Muscle layer of duodenum (tissue), 2 donors: ENCODE results near the gene FNTB.
A peak's percentile ranks its signal among the peaks of the same experiment; 100 is the strongest.

Experiments
- H3K27ac ChIP-seq: one replicate; pipeline ENCODE4 v1.7.0; 2013; ENCODE audit warnings: mild to moderate bottlenecking, low read length
- H3K27me3 ChIP-seq: one replicate; pipeline ENCODE4 v1.7.0; 2013; ENCODE audit warnings: low read depth, mild to moderate bottlenecking, control low read depth, low read length
- H3K36me3 ChIP-seq, 2 donors: one replicate each; pipeline ENCODE4 v1.7.0; 2013; ENCODE audit warnings: low read length in 2 of 2, control low read depth in 1 of 2, mild to moderate bottlenecking in 1 of 2; ENCODE audit not compliant: insufficient read depth in 2 of 2, control insufficient read depth in 1 of 2
- H3K4me1 ChIP-seq, 2 donors: one replicate each; pipeline ENCODE4 v1.7.0; 2013; ENCODE audit warnings: low read length in 2 of 2, mild to moderate bottlenecking in 2 of 2, control low read depth in 1 of 2, moderate library complexity in 1 of 2; ENCODE audit not compliant: insufficient read depth in 2 of 2, control insufficient read depth in 1 of 2
- H3K4me3 ChIP-seq, 2 donors: one replicate each; pipeline ENCODE4 v1.7.0; 2013; ENCODE audit warnings: low read length in 2 of 2, low read depth in 1 of 2, mild to moderate bottlenecking in 1 of 2
- H3K9me3 ChIP-seq, 2 donors: one replicate each; pipeline ENCODE4 v1.7.0; 2013; ENCODE audit warnings: low read length in 2 of 2, control low read depth in 1 of 2, mild to moderate bottlenecking in 1 of 2; ENCODE audit not compliant: control insufficient read depth in 1 of 2
- donor health status: healthy.

The FNTB gene, protein sequence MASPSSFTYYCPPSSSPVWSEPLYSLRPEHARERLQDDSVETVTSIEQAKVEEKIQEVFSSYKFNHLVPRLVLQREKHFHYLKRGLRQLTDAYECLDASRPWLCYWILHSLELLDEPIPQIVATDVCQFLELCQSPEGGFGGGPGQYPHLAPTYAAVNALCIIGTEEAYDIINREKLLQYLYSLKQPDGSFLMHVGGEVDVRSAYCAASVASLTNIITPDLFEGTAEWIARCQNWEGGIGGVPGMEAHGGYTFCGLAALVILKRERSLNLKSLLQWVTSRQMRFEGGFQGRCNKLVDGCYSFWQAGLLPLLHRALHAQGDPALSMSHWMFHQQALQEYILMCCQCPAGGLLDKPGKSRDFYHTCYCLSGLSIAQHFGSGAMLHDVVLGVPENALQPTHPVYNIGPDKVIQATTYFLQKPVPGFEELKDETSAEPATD

DNA sequence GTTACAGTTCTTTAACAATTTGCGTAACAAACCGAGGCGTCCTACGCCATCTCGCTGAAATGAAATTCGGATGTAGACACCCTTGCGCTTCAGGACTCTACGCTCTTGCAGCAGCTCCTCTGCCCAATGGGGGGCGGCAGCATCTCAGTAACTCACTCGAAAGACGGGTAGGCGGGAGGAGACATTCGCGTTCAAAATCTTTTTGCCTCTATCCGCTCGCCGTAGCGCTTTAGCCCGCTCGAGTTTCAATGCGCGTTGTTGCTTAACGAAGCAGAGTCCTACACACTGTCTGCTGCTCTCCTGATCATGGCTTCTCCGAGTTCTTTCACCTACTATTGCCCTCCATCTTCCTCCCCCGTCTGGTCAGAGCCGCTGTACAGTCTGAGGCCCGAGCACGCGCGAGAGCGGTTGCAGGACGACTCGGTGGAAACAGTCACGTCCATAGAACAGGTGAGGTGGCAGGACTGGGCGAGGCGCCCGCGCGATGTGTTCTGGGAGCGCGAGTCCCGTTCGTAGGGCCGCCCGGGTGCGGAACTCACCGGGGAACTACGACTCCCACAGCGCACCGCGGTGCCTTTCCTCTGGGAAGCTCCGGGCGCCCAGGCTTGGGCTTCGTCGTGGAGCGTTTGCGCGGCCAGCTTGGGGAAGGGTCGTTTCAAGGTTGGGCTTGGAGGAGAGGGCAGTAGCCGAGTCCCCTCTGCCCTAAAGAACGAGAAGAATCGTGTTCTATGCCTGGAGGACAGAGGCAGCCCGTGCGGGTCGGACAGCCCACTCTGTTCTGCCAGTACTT is at the start of gene FNTB:
FNTB (plus strand) TSS at position 248 of the 790 bp plus-strand sequence; CDS start at position 307, 59 bp downstream.
- H3K36me3 ChIP-seq: no peaks in the 10 kb centered on the region
- H3K27ac ChIP-seq: peak within 1 kb of the TSS; percentile 94
- H3K27me3 ChIP-seq: no peaks in the 10 kb centered on the region
- no peaks in the 10 kb centered on the region for H3K9me3 ChIP-seq
- peaks cover 6 to 16% of the 10 kb centered on the region in 2 donors for H3K4me1 ChIP-seq
- peak within 1 kb of the TSS; percentile 85 to 95 for H3K4me3 ChIP-seq

DNA sequence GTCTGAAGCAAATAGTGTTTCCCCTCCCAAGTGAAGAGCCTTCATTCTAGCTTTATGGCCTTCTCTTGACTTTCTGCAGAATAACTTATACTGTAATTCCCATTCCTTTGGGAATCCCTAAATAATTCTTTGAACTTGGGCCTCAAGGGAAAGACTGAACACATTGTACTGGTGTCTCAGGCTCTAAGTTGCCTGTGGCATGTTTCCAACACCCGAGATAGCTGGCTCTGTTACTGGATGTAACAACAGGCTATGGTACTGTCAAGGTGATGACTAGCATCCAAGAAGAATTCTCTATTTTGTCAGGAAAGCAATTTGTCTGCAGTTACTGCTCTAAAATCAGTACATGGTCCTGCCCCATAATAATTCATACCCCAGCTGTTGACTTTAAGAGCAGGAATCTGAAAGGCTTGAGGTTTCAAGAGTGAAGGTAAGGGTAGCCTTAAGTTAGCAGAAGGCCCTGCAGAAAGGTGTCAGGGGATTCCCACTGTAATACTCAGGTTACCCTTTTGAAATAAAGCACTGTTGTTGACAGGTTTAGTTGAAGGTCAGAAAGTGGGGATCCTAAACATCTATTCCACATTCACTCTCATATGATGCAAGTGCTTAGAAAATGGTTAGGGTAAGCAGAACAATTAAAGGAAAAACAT is 49.4 kb upstream of the FNTB start:
- Histone ChIP-seq H3K27me3 (no peaks in the 10 kb centered on the region), H3K36me3 (peaks cover 4 to 13% of the 10 kb centered on the region in 2 donors), H3K27ac (no peak overlapping the region), H3K4me1 (peaks cover 0 to 7% of the 10 kb centered on the region in 2 donors), H3K9me3 (no peaks in the 10 kb centered on the region), H3K4me3 (no peak overlapping the region)

DNA sequence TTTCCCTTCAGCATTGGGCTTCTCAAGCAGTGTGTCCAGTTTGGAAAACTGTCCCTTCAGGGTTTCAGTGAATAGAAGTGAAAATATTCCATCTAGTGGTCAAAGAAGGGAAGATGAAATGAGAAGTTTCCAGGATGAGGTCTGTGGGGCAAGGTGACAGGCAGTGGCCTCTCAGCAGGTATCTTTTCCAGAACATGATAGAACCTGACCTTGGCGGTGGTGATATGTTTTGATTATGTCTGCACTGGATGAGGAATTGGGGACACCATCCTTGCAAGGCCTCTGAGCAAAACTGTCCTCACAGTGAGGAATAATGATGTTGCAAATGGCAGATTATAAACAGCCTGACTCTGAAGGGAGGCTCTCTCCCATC is 48.9 kb upstream of the FNTB start:
- Histone ChIP-seq H3K4me1 (peaks cover 0 to 7% of the 10 kb centered on the region in 2 donors), H3K27me3 (no peaks in the 10 kb centered on the region), H3K36me3 (peaks cover 4 to 9% of the 10 kb centered on the region in 2 donors), H3K4me3 (no peak overlapping the region), H3K9me3 (no peaks in the 10 kb centered on the region), H3K27ac (no peak overlapping the region)

DNA sequence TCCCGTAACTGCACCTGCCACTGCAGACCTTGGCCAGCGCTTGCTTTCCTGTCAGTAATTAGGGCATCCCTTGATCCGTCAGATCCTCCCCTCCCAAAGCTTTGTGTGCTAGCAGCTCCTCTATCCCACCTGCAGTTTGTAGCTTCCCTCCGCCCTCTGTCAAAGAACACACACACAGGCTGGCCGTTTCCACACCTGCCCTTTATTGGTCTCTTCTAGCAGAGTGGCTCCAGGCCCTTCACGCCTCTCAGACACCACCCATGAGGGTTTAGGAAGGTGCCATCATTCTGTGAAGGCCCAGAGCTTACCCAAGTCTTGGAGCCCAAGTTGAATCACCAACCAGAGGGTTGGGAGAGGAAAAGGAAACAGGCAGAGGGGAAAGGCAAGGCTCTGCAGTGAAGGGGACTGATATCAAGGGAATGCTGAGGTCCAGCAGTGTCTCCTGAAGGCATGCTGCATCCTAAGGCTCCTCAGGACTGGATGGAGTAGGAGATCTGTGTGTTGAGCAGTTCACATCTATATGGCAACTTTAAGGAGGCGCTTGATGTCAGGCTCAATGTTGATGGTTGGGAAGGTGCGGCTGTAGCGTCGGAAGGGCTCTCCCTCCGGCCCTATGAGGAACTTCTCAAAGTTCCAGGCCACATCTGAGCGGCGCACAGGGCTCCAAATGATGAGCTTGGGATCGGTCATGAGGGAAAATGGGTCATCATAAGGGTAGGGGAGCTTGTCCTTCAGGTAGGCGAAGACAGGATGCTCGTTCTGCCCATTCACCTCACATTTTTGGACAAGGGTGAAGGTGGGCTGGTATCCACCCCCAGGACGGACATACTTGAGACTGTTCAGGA is 47.5 kb upstream of the FNTB start:
- peaks cover 0 to 7% of the 10 kb centered on the region in 2 donors for H3K4me1 ChIP-seq
- H3K9me3 ChIP-seq: no peaks in the 10 kb centered on the region
- no peak overlapping the region for H3K4me3 ChIP-seq
- peak overlapping the region; percentile 20 for H3K27ac ChIP-seq
- H3K27me3 ChIP-seq: no peaks in the 10 kb centered on the region
- H3K36me3 ChIP-seq: peaks cover 0 to 4% of the 10 kb centered on the region in 2 donors

DNA sequence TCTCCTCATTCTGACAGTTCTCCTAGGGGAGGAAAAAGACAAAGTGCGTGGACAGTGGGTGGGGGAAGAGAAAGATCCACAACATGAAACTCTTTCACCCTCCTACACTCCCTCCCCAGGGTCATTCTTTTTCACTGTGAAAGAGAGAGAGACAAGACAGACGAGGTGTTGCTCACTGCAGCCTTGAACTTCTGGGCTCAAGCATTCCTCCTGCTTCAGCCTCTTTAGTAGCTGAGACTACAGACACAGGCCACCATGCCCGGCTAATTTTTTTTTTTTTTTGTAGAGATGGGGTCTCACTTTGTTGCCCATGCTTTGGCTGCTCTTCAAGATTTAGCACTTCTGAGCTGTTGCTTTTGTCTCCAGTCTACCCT is 46.9 kb upstream of the FNTB start:
- no peak overlapping the region for H3K4me3 ChIP-seq
- H3K27me3 ChIP-seq: no peaks in the 10 kb centered on the region
- peaks cover 0 to 7% of the 10 kb centered on the region in 2 donors for H3K4me1 ChIP-seq
- no peak overlapping the region for H3K27ac ChIP-seq
- H3K9me3 ChIP-seq: no peaks in the 10 kb centered on the region
- H3K36me3 ChIP-seq: peaks cover 0 to 4% of the 10 kb centered on the region in 2 donors

DNA sequence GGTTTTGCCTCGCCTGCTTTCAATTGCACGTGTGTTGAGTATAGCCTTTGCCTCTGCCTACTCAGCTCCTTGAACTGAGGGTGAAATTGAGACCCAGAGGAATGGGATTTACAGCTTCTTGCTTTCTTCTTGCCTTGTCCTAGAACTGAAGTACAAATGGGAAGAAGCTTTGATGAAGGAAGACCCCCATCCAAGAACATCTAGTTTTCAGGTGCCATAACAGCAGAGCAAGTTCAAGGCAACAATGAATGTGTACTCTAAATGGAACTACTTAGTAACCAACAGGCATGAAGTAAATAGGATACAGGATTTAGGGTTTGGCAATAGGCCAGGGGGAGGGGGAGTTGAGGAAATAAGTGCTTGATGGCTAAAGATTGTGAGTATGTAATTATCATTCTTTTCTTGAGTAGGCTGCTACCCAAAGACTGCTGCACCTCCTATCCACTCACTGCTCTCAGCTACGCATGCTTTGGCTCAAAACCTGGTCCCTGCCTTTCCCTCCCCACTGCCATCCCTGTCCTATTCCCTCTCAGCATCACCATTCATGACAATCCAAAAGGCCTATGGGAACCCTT is 46.3 kb upstream of the FNTB start:
- H3K27ac ChIP-seq: no peak overlapping the region
- peak overlapping the region in 1 of 2 donors; percentile 3 for H3K4me3 ChIP-seq
- peaks cover 0 to 4% of the 10 kb centered on the region in 2 donors for H3K36me3 ChIP-seq
- H3K27me3 ChIP-seq: no peaks in the 10 kb centered on the region
- H3K4me1 ChIP-seq: peaks cover 0 to 7% of the 10 kb centered on the region in 2 donors
- H3K9me3 ChIP-seq: no peaks in the 10 kb centered on the region

DNA sequence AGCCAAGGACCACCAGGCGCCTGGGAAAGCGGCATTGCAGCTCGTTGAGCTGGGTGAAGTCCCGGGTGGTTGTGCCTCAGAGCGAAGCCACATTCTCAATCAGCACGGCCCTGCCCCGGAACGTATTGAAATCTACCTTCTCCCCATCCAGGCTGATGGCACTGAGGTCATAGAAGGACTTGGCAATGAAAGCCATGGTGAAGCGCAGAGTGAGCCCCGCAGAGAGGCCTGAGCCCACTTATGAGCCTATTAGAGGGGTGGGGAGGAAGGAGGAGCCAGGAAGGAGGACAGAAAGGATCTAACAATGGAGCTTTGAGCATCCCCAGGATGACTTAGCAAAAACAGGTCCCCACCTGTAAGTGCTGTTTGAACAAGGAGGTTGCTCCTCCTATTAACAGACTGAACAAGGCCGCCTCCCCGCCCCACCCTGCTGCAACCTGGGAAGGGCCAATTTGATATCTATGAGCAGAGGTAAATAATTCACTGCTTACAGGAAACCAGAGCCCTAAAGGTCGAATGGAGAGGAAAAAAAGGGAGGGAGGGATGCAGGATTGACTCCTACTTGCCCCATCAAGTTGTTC is 44.1 kb upstream of the FNTB start, which contains the start of gene GPX2:
GPX2 (minus strand) TSS at position 215 of the 581 bp plus-strand sequence; CDS start at position 196, 19 bp downstream.
- peaks cover 0 to under 1% of the 10 kb centered on the region in 2 donors for H3K4me1 ChIP-seq
- no peaks in the 10 kb centered on the region for H3K9me3 ChIP-seq
- H3K27me3 ChIP-seq: no peaks in the 10 kb centered on the region
- peak within 1 kb of the TSS; percentile 82 for H3K27ac ChIP-seq
- peaks cover 0 to 9% of the 10 kb centered on the region in 2 donors for H3K36me3 ChIP-seq
- peak within 1 kb of the TSS in 1 of 2 donors; percentile 45 for H3K4me3 ChIP-seq

DNA sequence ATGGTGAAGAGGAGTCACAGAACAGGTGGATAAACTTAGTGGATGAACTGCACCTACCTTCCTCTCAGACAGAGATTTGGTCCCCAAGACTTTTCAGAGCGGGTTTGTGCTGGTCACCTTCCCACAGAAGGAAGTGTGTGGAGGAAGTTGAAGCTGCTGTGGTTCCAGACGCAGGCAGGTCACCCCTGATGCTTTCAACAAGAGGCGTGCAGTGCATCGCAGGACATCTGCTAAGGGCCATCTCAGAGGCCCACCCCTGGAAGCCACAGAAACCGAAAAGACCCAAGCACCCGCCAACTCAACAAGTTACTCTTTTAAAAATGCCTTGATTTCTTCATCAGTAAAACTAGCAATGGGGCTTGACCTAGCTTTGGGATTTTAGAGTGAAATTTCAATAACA is 43.1 kb upstream of the FNTB start:
- Histone ChIP-seq H3K9me3 (no peaks in the 10 kb centered on the region), H3K27ac (peak overlapping the region; percentile 25), H3K27me3 (no peaks in the 10 kb centered on the region), H3K4me3 (no peak overlapping the region), H3K36me3 (peaks cover 0 to 18% of the 10 kb centered on the region in 2 donors), H3K4me1 (no peaks in the 10 kb centered on the region)

DNA sequence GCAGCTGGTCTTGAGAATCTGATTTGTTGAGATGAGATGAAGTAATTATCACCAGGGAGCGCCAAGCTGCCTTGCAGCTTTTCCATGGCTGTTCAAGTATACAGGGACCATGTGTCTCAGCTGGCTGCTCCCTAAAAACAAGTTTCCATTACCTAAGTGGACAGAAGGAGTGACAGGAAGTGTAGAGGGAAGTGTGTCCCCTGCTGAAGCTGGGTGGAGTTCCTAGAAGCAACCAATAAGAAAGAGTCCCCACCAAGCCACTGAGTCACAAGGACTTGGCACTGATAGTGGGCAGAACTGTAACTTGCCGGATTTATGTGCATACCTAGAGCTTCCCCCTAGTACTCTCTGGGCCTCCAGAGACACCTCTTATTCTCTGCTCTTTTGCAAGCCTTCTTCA is 42.7 kb upstream of the FNTB start:
- H3K27me3 ChIP-seq: no peaks in the 10 kb centered on the region
- peaks cover 0 to 18% of the 10 kb centered on the region in 2 donors for H3K36me3 ChIP-seq
- H3K9me3 ChIP-seq: no peaks in the 10 kb centered on the region
- no peak overlapping the region for H3K4me3 ChIP-seq
- no peak overlapping the region for H3K27ac ChIP-seq
- no peaks in the 10 kb centered on the region for H3K4me1 ChIP-seq

DNA sequence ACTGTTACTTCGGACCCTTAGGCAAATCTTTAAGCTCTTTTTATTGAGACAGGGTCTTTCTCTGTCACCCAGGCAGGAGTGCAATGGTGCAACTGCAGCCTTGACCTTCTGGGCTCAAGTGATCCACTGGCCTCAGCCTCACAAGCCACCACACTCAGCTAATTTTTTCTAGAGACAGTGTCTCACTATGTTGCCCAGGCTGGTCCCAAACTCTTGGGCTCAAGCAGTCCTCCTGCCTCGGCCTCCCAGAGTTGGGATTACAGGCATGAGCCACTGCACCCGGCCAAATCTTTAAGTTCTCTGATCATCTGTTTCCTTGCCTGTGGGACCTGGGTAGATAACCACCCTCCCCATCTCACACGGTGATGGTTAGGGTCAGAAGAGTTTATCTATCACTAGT is 41.8 kb upstream of the FNTB start:
- H3K27ac ChIP-seq: no peak overlapping the region
- no peaks in the 10 kb centered on the region for H3K9me3 ChIP-seq
- H3K4me3 ChIP-seq: no peak overlapping the region
- no peaks in the 10 kb centered on the region for H3K27me3 ChIP-seq
- peaks cover 0 to 18% of the 10 kb centered on the region in 2 donors for H3K36me3 ChIP-seq
- H3K4me1 ChIP-seq: no peaks in the 10 kb centered on the region
